Measurements from ENCODE around the gene TERT.
A peak's percentile ranks its signal among the peaks of the same experiment; 100 is the strongest.

Gene TERT

DNA sequence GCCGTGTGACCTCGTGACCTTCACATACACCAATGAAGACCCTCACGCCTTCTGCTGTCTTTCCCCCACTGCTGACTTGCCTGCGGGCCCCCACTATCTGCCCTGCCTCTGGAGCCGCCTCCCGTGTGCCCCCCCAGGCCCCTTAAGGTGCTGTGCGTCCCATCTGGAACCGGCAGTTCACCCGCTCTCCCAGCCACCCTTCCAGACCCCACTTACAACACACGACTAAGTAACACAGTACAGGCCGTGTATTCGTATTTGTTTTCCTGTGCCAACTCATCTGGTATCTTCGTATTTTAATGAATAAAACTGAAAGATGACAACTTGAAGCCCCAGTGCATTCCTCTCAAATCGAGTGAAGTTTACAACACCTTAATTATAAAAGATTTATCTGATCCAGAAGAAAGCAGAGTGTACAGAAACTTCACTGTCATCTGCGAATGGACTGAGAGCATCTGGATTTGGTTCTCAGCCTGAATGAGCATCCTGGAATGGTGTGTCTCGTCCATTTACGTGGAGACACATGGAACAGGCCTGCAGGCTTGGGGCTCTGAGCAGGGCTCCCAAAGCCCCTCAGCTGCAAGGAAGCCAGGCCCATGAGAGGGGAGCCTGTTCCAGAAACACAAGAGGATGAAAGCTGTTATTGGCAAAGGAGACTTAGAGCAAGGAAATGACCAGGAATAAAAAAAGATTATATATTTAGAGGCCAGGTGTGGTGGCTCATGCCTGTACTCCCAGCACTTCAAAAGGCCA, 21.9 kb upstream of the TERT start:
- ChIA-PET CTCF (interaction anchor here (1.1 kb wide), 2 partner anchors 63 to 151 kb away, joined by 4 to 5 read pairs; no protein-coding TSS in a partner anchor), POLR2A (interaction anchor here (0.7 to 1.2 kb wide), 3 partner anchors 10 to 28 kb away, joined by 3 to 4 read pairs (median 4); partner anchors contain the start of gene CLPTM1L)
- Histone ChIP-seq H3K4me1 (ENCODE audit: control insufficient read depth, insufficient read depth, low read length) (peaks cover 14% of the 10 kb centered on the region), H3K9me3 (ENCODE audit: control insufficient read depth, insufficient read depth, low read depth, low read length) (no peaks in the 10 kb centered on the region), H3K27ac (ENCODE audit: extremely low read depth, low read depth, low read length) (no peak overlapping the region), H3K4me3 (ENCODE audit: low read depth, low read length) (no peak overlapping the region), H3K36me3 (ENCODE audit: control insufficient read depth in 2 of 2, insufficient read depth in 1 of 2, low read length in 2 of 2) (peaks cover 5 to 45% of the 10 kb centered on the region in 2 experiments)
- TF ChIP-seq, protein P1, sequence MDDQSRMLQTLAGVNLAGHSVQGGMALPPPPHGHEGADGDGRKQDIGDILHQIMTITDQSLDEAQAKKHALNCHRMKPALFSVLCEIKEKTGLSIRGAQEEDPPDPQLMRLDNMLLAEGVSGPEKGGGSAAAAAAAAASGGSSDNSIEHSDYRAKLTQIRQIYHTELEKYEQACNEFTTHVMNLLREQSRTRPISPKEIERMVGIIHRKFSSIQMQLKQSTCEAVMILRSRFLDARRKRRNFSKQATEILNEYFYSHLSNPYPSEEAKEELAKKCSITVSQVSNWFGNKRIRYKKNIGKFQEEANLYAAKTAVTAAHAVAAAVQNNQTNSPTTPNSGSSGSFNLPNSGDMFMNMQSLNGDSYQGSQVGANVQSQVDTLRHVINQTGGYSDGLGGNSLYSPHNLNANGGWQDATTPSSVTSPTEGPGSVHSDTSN (CRISPR knock-in tag; IDR thresholded peaks at IDR 0.05) = no peak
- TF ChIP-seq MYNN (tag by site-specific recombination; IDR thresholded peaks at IDR 0.05; ENCODE audit: borderline replicate concordance) = no peak
- TF ChIP-seq, protein P2, sequence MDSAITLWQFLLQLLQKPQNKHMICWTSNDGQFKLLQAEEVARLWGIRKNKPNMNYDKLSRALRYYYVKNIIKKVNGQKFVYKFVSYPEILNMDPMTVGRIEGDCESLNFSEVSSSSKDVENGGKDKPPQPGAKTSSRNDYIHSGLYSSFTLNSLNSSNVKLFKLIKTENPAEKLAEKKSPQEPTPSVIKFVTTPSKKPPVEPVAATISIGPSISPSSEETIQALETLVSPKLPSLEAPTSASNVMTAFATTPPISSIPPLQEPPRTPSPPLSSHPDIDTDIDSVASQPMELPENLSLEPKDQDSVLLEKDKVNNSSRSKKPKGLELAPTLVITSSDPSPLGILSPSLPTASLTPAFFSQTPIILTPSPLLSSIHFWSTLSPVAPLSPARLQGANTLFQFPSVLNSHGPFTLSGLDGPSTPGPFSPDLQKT (IDR thresholded peaks at IDR 0.05; ENCODE audit: borderline replicate concordance, low read depth, low read length) = no peak
- no peak for TF ChIP-seq ZBTB21 (tag by site-specific recombination; IDR thresholded peaks at IDR 0.05)
- no peak for TF ChIP-seq SCRT2 (tag by site-specific recombination; IDR thresholded peaks at IDR 0.05)
- peak; percentile 3; the same call in 1 of the 2 replicates for TF ChIP-seq ZNF398 (tag by site-specific recombination; IDR thresholded peaks at IDR 0.05)
- TF ChIP-seq, protein P3, sequence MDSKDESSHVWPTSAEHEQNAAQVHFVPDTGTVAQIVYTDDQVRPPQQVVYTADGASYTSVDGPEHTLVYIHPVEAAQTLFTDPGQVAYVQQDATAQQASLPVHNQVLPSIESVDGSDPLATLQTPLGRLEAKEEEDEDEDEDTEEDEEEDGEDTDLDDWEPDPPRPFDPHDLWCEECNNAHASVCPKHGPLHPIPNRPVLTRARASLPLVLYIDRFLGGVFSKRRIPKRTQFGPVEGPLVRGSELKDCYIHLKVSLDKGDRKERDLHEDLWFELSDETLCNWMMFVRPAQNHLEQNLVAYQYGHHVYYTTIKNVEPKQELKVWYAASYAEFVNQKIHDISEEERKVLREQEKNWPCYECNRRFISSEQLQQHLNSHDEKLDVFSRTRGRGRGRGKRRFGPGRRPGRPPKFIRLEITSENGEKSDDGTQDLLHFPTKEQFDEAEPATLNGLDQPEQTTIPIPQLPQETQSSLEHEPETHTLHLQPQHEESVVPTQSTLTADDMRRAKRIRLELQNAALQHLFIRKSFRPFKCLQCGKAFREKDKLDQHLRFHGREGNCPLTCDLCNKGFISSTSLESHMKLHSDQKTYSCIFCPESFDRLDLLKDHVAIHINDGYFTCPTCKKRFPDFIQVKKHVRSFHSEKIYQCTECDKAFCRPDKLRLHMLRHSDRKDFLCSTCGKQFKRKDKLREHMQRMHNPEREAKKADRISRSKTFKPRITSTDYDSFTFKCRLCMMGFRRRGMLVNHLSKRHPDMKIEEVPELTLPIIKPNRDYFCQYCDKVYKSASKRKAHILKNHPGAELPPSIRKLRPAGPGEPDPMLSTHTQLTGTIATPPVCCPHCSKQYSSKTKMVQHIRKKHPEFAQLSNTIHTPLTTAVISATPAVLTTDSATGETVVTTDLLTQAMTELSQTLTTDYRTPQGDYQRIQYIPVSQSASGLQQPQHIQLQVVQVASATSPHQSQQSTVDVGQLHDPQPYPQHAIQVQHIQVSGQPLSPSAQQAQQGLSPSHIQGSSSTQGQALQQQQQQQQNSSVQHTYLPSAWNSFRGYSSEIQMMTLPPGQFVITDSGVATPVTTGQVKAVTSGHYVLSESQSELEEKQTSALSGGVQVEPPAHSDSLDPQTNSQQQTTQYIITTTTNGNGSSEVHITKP (tag by site-specific recombination; IDR thresholded peaks at IDR 0.05) = 0 out of 2 replicates have a peak, but pooled peaks have one; percentile 70
- TF ChIP-seq ZNF354C (tag by site-specific recombination; IDR thresholded peaks at IDR 0.05; ENCODE audit: borderline replicate concordance, low read depth) = no peak
- TF ChIP-seq HOXD13 (CRISPR knock-in tag; IDR thresholded peaks at IDR 0.05; ENCODE audit: borderline replicate concordance) = no peak
- TF ChIP-seq ZNF148 (tag by site-specific recombination; IDR thresholded peaks at IDR 0.05; ENCODE audit: borderline replicate concordance) = no peak
- no peak for TF ChIP-seq ZNF19 (tag by site-specific recombination; IDR thresholded peaks at IDR 0.05; ENCODE audit: low read depth)
- no peak for TF ChIP-seq ZBTB7A (tag by site-specific recombination; IDR thresholded peaks at IDR 0.05; ENCODE audit: low read depth)
- no peak for TF ChIP-seq OSR2 (tag by site-specific recombination; IDR thresholded peaks at IDR 0.05)
- 0 out of 2 replicates have a peak, but pooled peaks have one; percentile 9 for TF ChIP-seq KLF1 (tag by site-specific recombination; IDR thresholded peaks at IDR 0.05)
- TF ChIP-seq ZBTB20 (tag by site-specific recombination; IDR thresholded peaks at IDR 0.05) = no peak
- no peak for TF ChIP-seq SETDB1 (IDR thresholded peaks at IDR 0.05; ENCODE audit: insufficient read length, low read length)
- no peak for TF ChIP-seq ZBTB11 (tag by site-specific recombination; conservative IDR thresholded peaks at IDR 0.05; ENCODE audit: low read depth)
- TF ChIP-seq ZNF704 (tag by site-specific recombination; IDR thresholded peaks at IDR 0.05) = no peak
- TF ChIP-seq SCRT1 (tag by site-specific recombination; IDR thresholded peaks at IDR 0.05; ENCODE audit: borderline replicate concordance) = no peak
- no peak for TF ChIP-seq ZNF335 (tag by site-specific recombination; conservative IDR thresholded peaks at IDR 0.05)
- 0 out of 2 replicates have a peak, but pooled peaks have one; percentile 3 for TF ChIP-seq WT1 (tag by site-specific recombination; IDR thresholded peaks at IDR 0.05)
